ENCODE measurements around the gene USP49.

The USP49 gene

DNA sequence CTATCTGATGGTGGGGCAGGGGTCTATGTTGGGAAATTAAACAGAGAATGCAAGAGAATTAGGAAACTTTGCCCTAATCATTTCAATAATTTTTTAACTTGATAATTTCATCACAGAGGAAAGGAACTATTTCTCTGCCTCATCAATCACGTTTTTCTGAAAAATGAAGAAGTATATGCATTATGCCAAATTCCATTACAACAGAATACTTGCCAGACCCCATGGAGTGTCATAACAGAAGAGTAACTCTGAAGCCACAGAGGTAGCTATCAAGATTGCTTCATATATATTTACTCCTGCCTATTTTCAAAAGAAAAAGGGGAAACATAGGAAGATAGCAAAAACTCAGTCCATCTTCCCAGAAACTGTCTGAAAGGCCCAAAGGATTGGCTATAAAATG, 5.7 kb upstream of the USP49 start:
- Mint-ChIP-seq H3K4me3 (no peak overlapping the region), H3K4me1 (peaks cover 19% of the 10 kb centered on the region), H3K36me3 (peaks cover 30% of the 10 kb centered on the region), H3K27ac (no peak overlapping the region), H3K9me3 (no peaks in the 10 kb centered on the region)
- ATAC-seq (no peak), DNase-seq (ENCODE audit: low spot score in 2 of 2) (no peak)

GRCh38 chr6:41896281-41896680, 1.1 kb upstream of the USP49 start:
- no peaks in the 10 kb centered on the region for H3K9me3 Mint-ChIP-seq
- no peak overlapping the region for H3K27ac Mint-ChIP-seq
- H3K4me1 Mint-ChIP-seq = peaks cover 11% of the 10 kb centered on the region
- peaks cover 10% of the 10 kb centered on the region for H3K36me3 Mint-ChIP-seq
- ATAC-seq (no peak), DNase-seq (ENCODE audit: low spot score in 2 of 2) (no peak)
- H3K4me3 Mint-ChIP-seq = no peak overlapping the region

DNA sequence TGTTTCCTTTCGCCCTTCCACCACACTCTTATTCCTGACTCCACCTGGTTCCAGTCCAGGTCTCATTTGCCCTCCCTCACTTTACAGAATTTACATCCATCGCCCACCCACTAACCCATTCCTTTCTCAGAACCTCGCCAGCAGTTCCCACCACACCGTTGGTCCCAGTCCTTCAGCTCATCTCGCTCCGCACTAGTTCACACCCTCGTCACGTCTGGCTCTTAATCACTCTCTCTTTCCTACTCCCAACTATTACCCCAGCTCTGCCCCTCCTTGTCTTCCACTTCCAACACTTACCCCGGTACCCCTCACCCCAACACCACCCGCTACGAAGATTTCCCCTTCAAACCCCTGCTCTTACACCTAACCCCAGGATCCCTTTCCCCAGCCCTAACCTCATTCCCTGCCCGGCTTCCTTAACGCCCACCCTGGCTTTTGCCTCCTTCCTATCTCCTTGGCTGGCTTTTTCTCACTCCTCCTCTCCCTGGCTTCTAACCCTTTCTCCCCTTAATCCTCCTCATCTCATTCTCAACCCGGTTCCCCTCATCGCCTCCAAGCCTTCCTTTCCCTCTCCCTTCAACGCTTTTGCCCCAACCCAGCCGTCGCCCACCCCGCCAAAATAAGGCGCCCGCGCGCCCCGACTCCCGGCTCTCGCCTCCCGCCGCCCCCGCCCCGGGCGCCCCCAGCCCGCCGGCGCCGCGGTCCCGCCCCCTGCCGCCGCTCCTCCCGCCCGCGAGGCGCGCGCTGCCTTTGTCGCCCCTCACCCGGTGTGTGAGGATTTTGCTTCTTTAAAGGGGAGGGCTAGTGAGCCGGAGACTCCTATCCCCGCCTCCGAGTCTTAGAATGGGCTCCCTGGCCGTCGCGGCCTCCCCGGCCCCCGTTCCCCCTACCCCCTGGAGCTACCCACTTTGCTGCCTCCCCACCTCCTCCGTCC, 542 bp downstream of the USP49 start:
- ATAC-seq = peak; percentile 47
- H3K27ac Mint-ChIP-seq = no peak overlapping the region
- no peaks in the 10 kb centered on the region for H3K9me3 Mint-ChIP-seq
- H3K4me1 Mint-ChIP-seq = peaks cover 11% of the 10 kb centered on the region
- no peak overlapping the region for H3K4me3 Mint-ChIP-seq
- peaks cover 8% of the 10 kb centered on the region for H3K36me3 Mint-ChIP-seq
- DNase-seq (ENCODE audit: low spot score in 2 of 2) = no peak

DNA sequence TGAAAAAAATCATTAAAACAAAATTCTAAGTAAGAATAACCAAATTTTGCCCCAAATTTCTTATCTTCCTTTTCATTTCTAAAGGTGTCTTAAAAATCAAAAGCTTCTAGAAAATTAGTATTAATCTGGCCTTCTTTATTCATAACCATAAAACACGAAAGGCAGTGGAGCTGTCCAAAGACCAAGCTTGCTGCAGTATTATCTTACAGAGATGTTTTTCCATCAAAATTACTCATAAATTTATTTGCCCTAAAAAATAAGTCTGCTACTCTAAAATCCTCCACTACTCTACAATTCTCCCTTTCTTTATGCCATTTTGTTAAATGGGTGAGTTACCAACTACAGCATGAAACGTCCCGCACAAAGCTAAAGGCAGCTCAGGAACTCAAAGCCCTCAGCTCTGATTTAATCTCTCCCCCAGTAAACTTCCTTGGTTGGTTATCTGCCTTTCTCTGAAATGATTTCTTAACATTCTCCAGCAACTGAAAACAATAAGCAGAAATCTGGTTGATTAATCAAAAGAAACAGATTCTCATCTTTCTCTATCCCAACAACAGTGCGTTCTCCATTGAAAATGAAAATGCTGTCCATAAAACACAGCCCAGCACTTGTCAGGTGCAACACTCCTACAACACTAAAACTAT, 2.1 kb downstream of the USP49 start:
- ATAC-seq (no peak), DNase-seq (ENCODE audit: low spot score in 2 of 2) (no peak)
- Mint-ChIP-seq H3K36me3 (peaks cover under 1% of the 10 kb centered on the region), H3K4me3 (no peak overlapping the region), H3K27ac (no peak overlapping the region), H3K9me3 (no peaks in the 10 kb centered on the region), H3K4me1 (peaks cover 11% of the 10 kb centered on the region)

GRCh38 chr6:41887331-41887751, 7.8 kb downstream of the USP49 start:
- H3K27ac Mint-ChIP-seq = no peak overlapping the region
- no peaks in the 10 kb centered on the region for H3K9me3 Mint-ChIP-seq
- H3K4me1 Mint-ChIP-seq = no peaks in the 10 kb centered on the region
- no peaks in the 10 kb centered on the region for H3K36me3 Mint-ChIP-seq
- no peak overlapping the region for H3K4me3 Mint-ChIP-seq
- no peak for DNase-seq (ENCODE audit: low spot score in 2 of 2)
- no peak for ATAC-seq

DNA sequence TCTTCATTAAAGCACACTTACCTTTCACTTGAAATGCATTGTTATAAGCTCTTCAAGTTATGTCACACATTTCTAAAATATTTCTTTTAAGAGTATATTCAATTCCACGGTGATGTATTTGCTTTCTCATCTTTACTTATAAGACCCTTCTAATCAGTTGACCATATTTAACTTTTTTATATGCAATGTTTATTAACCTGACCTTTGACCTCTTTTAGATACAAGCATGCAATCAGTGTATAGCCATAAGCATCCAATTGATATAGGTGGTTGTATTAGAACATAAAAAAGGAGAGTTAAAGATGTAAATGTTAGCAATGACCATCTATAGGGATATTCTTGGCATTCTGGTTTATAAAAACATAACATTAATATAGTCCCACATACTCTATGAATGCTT, 9.2 kb downstream of the USP49 start:
- no peaks in the 10 kb centered on the region for H3K36me3 Mint-ChIP-seq
- no peaks in the 10 kb centered on the region for H3K9me3 Mint-ChIP-seq
- ATAC-seq = no peak
- no peaks in the 10 kb centered on the region for H3K4me1 Mint-ChIP-seq
- DNase-seq (ENCODE audit: low spot score in 2 of 2) = no peak
- no peak overlapping the region for H3K27ac Mint-ChIP-seq
- H3K4me3 Mint-ChIP-seq = no peak overlapping the region

GRCh38 chr6:41884957-41885356, 10.2 kb downstream of the USP49 start:
- no peak for ATAC-seq
- H3K36me3 Mint-ChIP-seq = no peaks in the 10 kb centered on the region
- H3K9me3 Mint-ChIP-seq = no peaks in the 10 kb centered on the region
- no peaks in the 10 kb centered on the region for H3K4me1 Mint-ChIP-seq
- H3K27ac Mint-ChIP-seq = no peak overlapping the region
- no peak for DNase-seq (ENCODE audit: low spot score in 2 of 2)
- H3K4me3 Mint-ChIP-seq = no peak overlapping the region

DNA sequence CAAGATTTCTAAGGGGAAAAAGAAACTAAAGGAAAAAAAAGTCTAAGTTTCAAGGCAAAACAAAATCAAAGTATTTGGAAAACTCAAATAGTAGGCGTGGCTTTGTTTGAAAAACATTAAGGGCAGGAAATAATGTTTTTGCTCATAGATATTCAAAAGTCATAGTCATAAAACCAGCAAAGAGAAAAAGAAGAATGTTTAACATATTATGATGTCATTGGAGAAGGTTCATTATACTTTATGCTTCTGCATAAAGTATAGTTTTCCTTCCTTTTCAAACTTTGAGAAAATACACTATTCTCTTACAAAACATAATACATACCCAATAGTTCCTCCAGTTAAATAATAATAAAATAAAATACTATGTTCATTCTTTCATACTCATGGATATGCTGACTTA, 13.7 kb downstream of the USP49 start:
- Mint-ChIP-seq H3K4me1 (no peaks in the 10 kb centered on the region), H3K27ac (no peak overlapping the region)
- no peak for ATAC-seq

GRCh38 chr6:41878961-41879405, 16.2 kb downstream of the USP49 start:
- Mint-ChIP-seq H3K4me1 (no peaks in the 10 kb centered on the region), H3K9me3 (no peaks in the 10 kb centered on the region), H3K36me3 (no peaks in the 10 kb centered on the region), H3K4me3 (no peak overlapping the region), H3K27ac (no peak overlapping the region)
- DNase-seq (ENCODE audit: low spot score in 2 of 2) (no peak), ATAC-seq (no peak)

More for the DNA sequence above, 13.7 kb downstream of the USP49 start:
- Mint-ChIP-seq H3K4me3 (no peak overlapping the region), H3K9me3 (no peaks in the 10 kb centered on the region), H3K36me3 (no peaks in the 10 kb centered on the region)
- DNase-seq (ENCODE audit: low spot score in 2 of 2) = no peak

GRCh38 chr6:41878246-41878645, 16.9 kb downstream of the USP49 start:
- no peaks in the 10 kb centered on the region for H3K4me1 Mint-ChIP-seq
- DNase-seq (ENCODE audit: low spot score in 2 of 2) (no peak), ATAC-seq (no peak)
- no peak overlapping the region for H3K27ac Mint-ChIP-seq
- no peaks in the 10 kb centered on the region for H3K9me3 Mint-ChIP-seq
- no peaks in the 10 kb centered on the region for H3K36me3 Mint-ChIP-seq
- H3K4me3 Mint-ChIP-seq = no peak overlapping the region

DNA sequence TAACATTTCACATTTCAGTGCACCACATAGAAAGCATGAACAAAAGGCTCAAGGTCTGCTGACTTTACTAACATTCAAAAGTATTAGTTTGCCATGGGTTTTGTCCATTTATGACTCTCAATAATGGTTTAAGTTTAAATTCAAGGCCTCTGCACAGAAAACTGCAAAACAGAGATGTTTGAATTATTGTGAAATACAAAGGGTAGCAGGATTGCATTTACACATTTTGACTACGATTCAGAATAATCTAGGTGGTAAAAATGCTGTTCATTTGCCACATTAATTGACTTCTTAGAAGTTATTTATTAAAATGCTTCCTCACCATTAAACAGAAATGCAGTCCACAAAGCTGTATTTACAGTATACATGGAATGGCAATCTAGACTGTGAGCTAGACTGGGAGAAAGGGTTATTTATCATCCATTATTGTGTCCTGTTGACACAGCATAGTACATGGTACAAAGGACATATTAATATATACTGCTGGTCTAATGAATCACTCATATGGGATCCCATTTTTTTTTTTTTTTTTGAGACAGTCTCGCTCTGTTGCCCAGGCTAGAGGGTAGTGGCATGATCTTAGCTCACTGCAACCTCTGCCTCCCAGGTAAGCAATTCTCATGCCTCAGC, 18.0 kb downstream of the USP49 start:
- H3K4me1 Mint-ChIP-seq = no peaks in the 10 kb centered on the region
- no peaks in the 10 kb centered on the region for H3K9me3 Mint-ChIP-seq
- no peak for DNase-seq (ENCODE audit: low spot score in 2 of 2)
- H3K36me3 Mint-ChIP-seq = no peaks in the 10 kb centered on the region
- H3K27ac Mint-ChIP-seq = no peak overlapping the region
- ATAC-seq = no peak
- H3K4me3 Mint-ChIP-seq = no peak overlapping the region

DNA sequence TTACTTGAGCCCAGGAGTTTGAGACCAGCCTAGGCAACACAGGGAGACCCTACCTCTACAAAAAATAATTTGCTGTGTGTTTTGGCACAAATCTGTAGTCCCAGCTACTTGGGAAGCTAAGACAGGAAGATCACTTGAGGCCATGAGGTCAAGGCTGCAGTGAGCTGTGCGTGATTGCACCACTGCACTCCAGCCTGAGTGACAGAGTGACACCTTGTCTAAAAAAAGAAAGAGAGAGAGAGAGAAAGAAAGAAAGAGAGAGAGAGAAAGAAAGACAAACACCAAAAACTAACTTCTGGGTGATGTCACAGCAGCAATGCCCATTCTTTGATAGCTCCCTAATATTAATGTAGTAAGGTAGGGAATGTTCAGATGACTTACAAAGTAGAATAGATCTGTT, 20.4 kb downstream of the USP49 start:
- Mint-ChIP-seq H3K9me3 (no peaks in the 10 kb centered on the region), H3K4me3 (no peak overlapping the region), H3K27ac (no peak overlapping the region), H3K36me3 (no peaks in the 10 kb centered on the region), H3K4me1 (no peaks in the 10 kb centered on the region)
- no peak for DNase-seq (ENCODE audit: low spot score in 2 of 2)
- ATAC-seq = no peak

DNA sequence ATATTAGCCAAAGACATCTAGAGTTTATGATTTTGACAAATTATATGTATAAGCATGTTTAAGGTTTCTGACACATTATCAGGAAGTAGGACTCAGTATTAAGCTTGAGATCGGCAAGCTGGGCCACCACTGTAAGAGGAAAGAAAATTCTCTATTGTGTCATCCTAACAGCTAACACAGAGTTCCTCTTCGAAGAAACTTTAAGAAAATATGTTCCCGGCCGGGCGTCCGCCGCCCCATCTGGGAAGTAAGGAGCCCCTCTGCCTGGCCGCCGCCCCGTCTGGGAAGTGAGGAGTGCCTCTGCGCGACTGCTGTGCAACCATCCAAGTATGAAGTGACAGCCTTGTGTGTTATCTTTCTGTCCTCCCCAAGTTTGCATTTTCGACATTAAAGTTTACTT, 23.0 kb downstream of the USP49 start:
- ATAC-seq = no peak
- Mint-ChIP-seq H3K4me1 (no peaks in the 10 kb centered on the region), H3K27ac (no peak overlapping the region), H3K9me3 (no peaks in the 10 kb centered on the region), H3K4me3 (no peak overlapping the region), H3K36me3 (no peaks in the 10 kb centered on the region)
- DNase-seq (ENCODE audit: low spot score in 2 of 2) = no peak

GRCh38 chr6:41871691-41872090, 23.5 kb downstream of the USP49 start:
- H3K9me3 Mint-ChIP-seq = no peaks in the 10 kb centered on the region
- H3K4me1 Mint-ChIP-seq = no peaks in the 10 kb centered on the region
- no peak overlapping the region for H3K27ac Mint-ChIP-seq
- ATAC-seq (no peak), DNase-seq (ENCODE audit: low spot score in 2 of 2) (no peak)
- H3K4me3 Mint-ChIP-seq = no peak overlapping the region
- no peaks in the 10 kb centered on the region for H3K36me3 Mint-ChIP-seq

DNA sequence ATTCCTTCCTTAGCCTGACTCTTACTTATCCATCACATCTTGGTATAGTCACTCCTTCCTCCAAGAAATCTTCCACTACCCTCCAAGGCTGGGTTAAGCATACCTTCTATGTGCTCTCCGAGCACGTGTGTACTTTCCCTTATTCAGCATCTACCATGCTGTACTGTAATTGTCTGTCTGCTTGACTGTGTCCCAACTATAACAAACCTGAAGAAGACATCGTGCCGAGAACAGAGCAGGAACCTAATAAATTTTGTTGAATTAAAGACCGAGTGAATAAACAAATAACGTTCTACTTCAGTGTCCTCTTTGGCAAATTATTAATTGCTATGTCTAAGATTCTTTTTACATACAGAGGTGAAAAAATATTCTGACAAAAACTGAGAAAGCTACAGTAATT, 35.8 kb downstream of the USP49 start:
- Mint-ChIP-seq H3K36me3 (no peaks in the 10 kb centered on the region), H3K9me3 (no peaks in the 10 kb centered on the region), H3K4me3 (no peak overlapping the region)

DNA sequence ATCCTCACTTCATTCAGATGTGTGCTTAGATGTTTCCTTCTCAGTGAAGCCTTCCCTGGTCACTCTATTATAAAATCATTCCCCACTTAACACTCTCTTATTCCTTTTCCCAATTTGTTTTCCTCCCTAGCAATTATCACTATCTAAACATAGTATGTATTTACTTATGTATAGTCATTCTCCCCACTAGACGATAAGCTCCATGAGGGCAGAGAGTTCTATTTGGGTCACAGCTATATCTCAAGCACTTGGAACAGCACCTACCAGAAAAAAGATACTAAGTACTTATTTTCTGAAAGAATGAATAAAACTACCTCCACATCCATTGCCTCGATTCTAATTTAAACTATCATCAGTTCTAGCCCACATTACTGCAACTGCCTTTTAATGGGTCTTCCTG, 36.5 kb downstream of the USP49 start:
- DNase-seq (ENCODE audit: low spot score in 2 of 2) (no peak), ATAC-seq (no peak)
- no peaks in the 10 kb centered on the region for H3K9me3 Mint-ChIP-seq
- H3K4me3 Mint-ChIP-seq = no peak overlapping the region
- H3K36me3 Mint-ChIP-seq = no peaks in the 10 kb centered on the region
- H3K4me1 Mint-ChIP-seq = no peaks in the 10 kb centered on the region
- H3K27ac Mint-ChIP-seq = no peak overlapping the region

More for the DNA sequence above, 35.8 kb downstream of the USP49 start:
- no peak overlapping the region for H3K27ac Mint-ChIP-seq
- H3K4me1 Mint-ChIP-seq = no peaks in the 10 kb centered on the region
- ATAC-seq = no peak
- no peak for DNase-seq (ENCODE audit: low spot score in 2 of 2)

Measured in stimulated activated effector memory CD8-positive, alpha-beta T cell treated with anti-CD3 and anti-CD28 coated beads, Interleukin-12 subunit alpha, Interleukin-12 subunit beta, amount 100 ng/mL, for 72 hours (primary cell).